NCI-H82 treated with DMSO at 0.1 percent for 48 hours (cell line): ENCODE results near the gene TCEA3.

Experiments
- DNase-seq: peaks from one replicate; lab custom pipeline; 2025; ENCODE audit not compliant: unreplicated experiment; lab: John Stamatoyannopoulos, UW

TCEA3 gene

DNA sequence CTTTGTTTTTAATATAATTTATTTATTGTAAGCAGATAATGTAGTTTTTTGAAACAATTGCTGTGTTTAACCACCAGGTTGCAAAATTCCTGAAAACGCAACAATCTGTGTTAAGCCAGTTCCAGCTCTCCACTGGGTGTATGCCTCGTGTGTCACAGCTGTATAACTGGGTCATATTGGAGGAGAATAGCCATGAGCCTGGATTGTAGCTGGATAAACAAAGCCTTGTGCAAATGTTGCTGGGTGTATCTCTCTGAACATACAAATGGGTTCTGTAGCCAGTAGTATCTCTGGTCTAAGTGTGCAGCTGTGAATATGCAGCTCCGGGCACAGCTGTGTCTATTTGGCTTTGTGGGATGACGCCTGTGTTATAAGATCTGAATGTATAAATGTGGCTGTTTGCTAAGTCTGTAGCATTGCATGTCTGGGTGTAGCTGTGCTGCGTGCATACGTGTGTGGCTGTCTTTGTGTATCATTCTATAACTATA lies 2.8 kb downstream of the TCEA3 start:
- no peak for DNase-seq

DNA sequence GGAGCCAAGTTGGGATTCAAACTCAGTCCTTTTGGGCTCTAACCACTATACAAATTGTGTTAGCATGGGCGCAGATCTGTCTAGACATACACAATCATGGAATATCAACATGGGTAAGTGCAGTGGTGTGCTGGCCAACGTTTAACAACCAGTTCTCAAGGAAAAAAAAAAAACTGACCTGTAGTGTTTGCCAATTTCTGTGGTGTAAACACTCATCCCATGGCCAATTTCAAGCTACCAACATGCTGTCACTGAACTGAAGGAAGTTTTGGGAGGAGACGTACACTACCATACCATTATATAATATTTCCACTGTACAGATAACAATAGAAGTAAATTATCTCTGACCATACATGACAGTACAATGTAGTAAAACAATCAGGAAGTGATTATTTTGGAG lies 3.2 kb downstream of the TCEA3 start:
- DNase-seq, result no peak

GRCh38 chr1:23420778-23421177 lies 3.8 kb downstream of the TCEA3 start:
- no peak for DNase-seq

DNA sequence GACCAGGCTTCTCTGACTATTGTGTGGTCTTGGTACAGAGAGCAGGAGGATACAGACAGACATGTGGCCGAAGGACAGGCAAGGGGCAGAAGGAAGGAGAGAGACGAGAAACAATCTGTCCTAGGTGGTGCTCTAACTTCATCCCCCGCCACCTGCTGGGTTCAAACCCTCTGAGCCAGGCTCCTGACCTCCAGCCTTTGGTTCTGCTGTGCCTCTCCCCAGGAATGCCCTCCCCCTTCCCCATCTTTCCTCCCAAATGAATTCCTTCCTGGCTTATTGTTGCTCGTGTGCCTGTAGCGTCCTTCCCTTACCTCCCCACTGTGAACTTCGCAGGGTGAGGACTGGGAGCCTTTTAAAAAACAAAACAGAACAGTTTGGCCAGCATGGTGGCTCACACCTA lies 5.4 kb downstream of the TCEA3 start:
- peak; percentile 32 for DNase-seq

DNA sequence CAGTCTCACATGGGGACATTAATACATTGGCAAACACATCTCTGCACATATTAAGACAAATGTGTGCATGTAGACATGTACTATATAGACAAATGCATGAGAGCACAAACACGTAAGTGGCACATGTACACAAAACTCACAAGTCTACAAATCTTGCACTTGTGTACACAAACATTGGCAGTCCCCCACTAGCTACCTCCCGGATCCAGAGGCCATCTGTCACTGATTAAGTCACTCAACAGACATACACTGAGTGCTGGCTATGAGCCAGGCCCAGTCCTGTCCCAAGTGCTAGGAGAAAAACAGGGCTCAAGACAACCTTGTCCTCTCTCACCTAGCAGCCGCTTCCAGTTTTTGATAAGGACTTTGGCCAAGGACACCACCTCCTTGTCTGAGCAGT lies 7.0 kb downstream of the TCEA3 start:
- DNase-seq, result peak; percentile 92

DNA sequence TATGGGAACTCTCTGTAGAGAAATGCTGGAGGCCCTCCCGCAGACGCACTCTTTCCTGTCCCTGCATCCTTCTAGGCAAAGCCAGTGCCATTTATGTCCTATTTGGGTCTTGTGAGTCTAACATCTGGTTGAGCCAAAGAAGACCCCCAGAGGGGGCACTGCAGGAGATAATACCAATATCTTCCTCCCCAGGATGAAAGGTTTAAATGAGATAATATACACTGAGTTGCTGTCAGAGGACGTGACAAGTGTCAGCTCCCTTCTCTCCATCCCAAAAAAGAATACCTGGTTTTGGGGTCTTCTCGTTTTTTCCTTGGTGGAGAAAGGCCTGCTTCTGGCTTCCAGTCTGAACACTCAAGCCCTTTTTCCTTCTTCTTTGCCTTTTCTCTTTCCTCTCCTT lies 7.6 kb downstream of the TCEA3 start:
- no peak for DNase-seq

DNA sequence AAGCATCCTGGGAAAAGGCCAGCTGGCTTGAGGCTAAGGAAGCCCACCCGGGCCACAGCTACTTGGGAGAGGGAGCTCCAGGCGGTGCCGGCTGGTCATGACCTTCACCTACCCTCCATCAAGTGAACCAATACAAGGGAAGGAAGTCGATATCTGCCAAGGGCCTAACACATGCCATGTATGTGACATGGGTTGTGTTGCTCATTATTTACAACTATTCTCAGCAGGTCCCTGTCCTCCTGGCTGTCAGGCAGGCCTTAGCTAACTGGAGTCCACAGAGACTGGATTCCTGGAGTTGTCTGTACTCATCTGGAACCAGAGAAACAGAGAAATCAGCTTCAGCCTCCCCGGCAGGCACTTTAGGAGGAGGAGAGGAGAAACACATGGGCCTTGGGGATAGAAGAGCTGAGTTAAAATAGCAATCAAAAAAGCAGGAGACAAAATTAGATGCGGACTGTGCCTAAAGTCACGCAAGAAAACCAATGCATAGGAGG lies 15.7 kb downstream of the TCEA3 start:
- no peak for DNase-seq

DNA sequence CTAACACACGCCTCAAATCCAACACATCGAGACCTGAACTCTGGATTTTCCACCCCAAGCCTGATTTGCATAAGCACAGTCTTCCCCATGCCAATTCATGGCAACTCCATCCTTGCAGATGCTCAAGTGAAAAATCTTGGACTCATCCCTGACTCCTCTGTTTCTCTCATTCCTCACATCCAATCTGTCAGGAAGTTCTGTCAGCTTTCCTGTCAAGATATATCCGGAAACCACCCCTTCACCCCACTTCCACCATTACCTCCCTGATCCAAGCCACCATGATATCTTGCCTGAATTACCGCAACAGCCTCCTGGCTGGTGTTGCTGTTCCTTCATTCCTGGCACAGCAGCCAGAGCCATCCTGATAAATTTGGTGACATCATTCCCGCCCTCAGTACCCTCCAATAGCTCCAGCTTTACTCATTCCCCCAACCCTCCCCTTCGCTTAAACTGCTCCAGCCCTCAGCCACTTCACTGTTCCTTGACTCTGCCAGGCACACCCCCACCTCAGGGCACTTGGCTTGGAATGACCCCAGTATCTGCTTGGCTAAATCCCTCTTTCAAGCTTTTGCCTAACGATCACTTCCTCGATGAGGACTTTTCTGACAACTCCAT lies 17.4 kb downstream of the TCEA3 start:
- no peak for DNase-seq

- no peak for DNase-seq
Observed at GRCh38 chr1:23405946-23406345, 18.6 kb downstream of the TCEA3 start.

GRCh38 chr1:23403735-23404486 lies 20.6 kb downstream of the TCEA3 start:
- peak; percentile 70 for DNase-seq

DNA sequence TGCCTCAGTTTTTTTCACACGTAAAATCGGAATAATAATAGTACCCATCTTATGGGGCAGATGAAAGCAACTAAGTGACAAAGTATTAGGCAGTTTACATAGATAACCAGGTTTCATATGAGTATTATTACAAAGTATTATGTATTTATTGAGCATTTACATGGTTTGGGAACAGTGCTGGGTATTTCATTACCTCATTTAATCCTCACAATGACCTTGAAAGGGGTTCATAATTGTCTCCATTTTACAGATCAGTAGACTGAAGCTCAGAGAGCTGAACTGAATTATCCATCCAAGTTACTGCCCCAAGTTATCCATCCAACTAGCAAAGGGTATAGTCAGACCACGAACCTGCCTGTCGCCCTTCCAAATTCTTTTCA lies 21.2 kb downstream of the TCEA3 start:
- no peak for DNase-seq

- no peak for DNase-seq
Observed at GRCh38 chr1:23403038-23403336, 21.6 kb downstream of the TCEA3 start.

DNA sequence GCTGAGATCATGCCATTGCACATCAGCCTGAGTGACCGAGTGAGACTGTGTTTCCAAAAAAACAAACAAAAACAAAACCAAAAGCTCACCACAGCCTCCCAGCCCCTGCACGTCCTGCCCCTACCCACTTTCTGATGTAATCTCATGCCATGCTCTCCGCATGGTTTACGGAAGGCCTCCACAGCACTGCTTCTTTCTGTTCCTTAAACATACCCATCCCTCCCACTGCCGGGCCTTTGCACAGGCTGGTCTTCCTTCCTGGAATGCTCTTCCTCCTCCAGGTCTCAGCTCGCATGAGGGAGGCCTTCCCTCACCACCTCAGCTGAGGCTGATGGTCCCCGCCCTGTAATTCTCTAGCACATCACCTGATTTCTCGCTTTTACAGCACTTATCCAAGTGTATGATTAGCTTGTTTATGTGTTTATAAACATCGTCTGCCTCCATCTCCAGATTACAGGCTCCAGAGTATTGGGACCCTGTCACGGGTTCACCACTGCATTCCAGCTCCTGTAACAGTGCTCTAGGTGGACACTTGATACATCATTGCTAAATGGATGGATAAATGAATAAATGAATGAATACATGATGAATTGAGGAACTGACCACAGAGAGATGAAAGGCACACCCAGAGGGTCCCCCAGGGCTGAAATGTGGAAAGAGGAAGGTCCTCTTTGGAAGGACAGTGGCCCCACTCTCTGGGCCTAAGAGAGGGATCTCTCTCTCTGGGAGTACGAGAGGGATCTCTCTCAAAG lies 22.1 kb downstream of the TCEA3 start:
- DNase-seq, result no peak

- DNase-seq, result no peak
Observed at GRCh38 chr1:23401313-23401712, 23.2 kb downstream of the TCEA3 start.

DNA sequence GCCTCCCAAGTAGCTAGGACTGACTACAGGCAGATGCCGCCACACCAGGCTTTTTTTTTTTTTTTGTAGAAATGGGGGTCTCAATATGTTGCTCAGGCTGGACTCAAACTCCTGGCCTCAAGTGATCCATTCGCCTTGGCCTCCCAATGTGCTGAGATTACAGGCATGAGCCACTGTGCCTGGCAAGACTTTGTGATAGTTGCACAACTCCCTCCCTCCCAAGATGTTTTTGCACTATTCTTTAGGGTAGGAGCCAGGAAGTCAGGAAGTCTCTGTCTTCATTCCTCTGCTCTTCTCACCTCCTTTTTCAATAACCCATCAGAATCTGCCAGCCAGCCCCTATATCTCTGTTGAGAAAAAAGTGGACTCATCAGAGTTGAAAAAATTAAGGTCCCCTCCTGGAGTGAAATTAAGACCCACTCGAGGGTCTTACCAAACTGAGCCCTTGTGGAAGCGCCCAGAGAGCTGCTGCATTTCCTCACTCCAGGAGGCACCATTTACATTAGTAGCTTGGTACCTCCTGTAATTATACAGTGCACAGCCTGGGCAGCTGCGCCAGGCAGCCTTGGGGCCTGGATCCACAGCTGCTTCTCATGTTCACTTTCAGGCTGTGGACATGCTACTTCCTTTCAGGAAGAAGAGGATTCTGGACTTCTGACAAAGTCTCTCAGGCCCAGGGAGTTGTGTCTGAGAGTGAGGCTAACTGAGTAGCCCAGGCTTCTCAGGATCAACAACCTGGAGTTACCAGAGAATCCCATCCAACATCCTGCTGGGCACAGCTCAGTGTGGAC lies 24.0 kb downstream of the TCEA3 start:
- no peak for DNase-seq

- no peak for DNase-seq
Observed at GRCh38 chr1:23399229-23399628, 25.3 kb downstream of the TCEA3 start.

GRCh38 chr1:23397908-23398307 lies 26.6 kb downstream of the TCEA3 start:
- DNase-seq, result no peak

- DNase-seq, result no peak
Observed at GRCh38 chr1:23396380-23396779, 28.2 kb downstream of the TCEA3 start.

GRCh38 chr1:23395849-23396248 lies 28.7 kb downstream of the TCEA3 start:
- DNase-seq, result no peak

- no peak for DNase-seq
Observed at GRCh38 chr1:23395154-23395724, 29.3 kb downstream of the TCEA3 start.

DNA sequence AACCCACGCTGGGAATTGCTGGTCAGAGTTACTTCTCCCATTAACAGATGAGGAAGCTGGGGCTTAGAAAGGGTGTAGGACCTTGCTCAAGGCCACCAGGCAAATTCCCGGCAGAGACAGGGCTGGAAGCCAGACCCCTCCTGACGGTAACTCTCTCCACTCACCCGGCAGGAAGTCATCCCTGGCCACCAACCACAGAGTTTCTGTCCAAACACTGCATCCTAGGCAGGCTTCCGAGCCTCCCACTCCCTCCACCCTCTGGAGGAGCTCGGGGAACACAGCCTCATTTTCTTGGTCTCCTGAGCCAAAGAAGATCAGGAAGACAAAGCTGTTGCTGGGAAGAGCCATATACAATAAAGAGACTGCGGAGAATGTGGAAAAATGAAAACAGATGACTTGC lies 29.9 kb downstream of the TCEA3 start:
- no peak for DNase-seq
